ENCODE results near the gene RBM17. TPM values are rescaled to one million over a fixed set of nuclear protein-coding genes. Genes with fewer than 3 reads are reported as not detected.

Gene RBM17
- total RNA-seq, 2 donors from 2014 or later, result 48.5 to 65.0 TPM

- H3K9me3 ChIP-seq, result no peaks in the 10 kb centered on the region
- no peak for TF ChIP-seq CTCF (IDR thresholded peaks at IDR 0.05)
- DNase-seq (ENCODE audit: low spot score), result no peak
- no peaks in the 10 kb centered on the region for H3K4me1 ChIP-seq (ENCODE audit: control insufficient read depth in 1 of 2, low read depth in 2 of 2)
- H3K27ac ChIP-seq, result no peak overlapping the region
- H3K27me3 ChIP-seq (replicated peaks; ENCODE audit: insufficient read depth), result no peaks in the 10 kb centered on the region
- H3K36me3 ChIP-seq, result no peaks in the 10 kb centered on the region
- H3K4me3 ChIP-seq, result no peak overlapping the region
- ATAC-seq (ENCODE audit: insufficient number of reproducible peaks, low FRiP score, low read depth), result no peak
Observed at GRCh38 chr10:6044751-6045313, 44.0 kb upstream of the RBM17 start.

GRCh38 chr10:6045314-6045848 is 43.5 kb upstream of the RBM17 start:
- H3K9me3 ChIP-seq, result no peaks in the 10 kb centered on the region
- H3K27me3 ChIP-seq (replicated peaks; ENCODE audit: insufficient read depth), result no peaks in the 10 kb centered on the region
- ATAC-seq (ENCODE audit: insufficient number of reproducible peaks, low FRiP score, low read depth) (no peak), DNase-seq (ENCODE audit: low spot score) (no peak)
- H3K4me1 ChIP-seq (ENCODE audit: control insufficient read depth in 1 of 2, low read depth in 2 of 2), result peaks cover 0 to 2% of the 10 kb centered on the region in 2 donors
- TF ChIP-seq CTCF (IDR thresholded peaks at IDR 0.05), result no peak
- no peaks in the 10 kb centered on the region for H3K36me3 ChIP-seq
- no peak overlapping the region for H3K4me3 ChIP-seq
- H3K27ac ChIP-seq, result no peak overlapping the region

GRCh38 chr10:6045878-6046772 is 42.7 kb upstream of the RBM17 start:
- Histone ChIP-seq H3K27ac (no peak overlapping the region), H3K4me3 (no peak overlapping the region), H3K36me3 (no peaks in the 10 kb centered on the region), H3K9me3 (no peaks in the 10 kb centered on the region), H3K27me3 (replicated peaks; ENCODE audit: insufficient read depth) (no peaks in the 10 kb centered on the region), H3K4me1 (ENCODE audit: control insufficient read depth in 1 of 2, low read depth in 2 of 2) (peaks cover 0 to 3% of the 10 kb centered on the region in 2 donors)
- TF ChIP-seq CTCF (IDR thresholded peaks at IDR 0.05), result no peak
- DNase-seq (ENCODE audit: low spot score) (no peak), ATAC-seq (ENCODE audit: insufficient number of reproducible peaks, low FRiP score, low read depth) (no peak)

- Histone ChIP-seq H3K4me3 (no peak overlapping the region), H3K36me3 (no peaks in the 10 kb centered on the region), H3K4me1 (ENCODE audit: control insufficient read depth in 1 of 2, low read depth in 2 of 2) (peaks cover 0 to 3% of the 10 kb centered on the region in 2 donors), H3K9me3 (no peaks in the 10 kb centered on the region), H3K27ac (no peak overlapping the region), H3K27me3 (replicated peaks; ENCODE audit: insufficient read depth) (no peaks in the 10 kb centered on the region)
- TF ChIP-seq CTCF (IDR thresholded peaks at IDR 0.05), result no peak
- DNase-seq (ENCODE audit: low spot score) (no peak), ATAC-seq (ENCODE audit: insufficient number of reproducible peaks, low FRiP score, low read depth) (no peak)
Observed at GRCh38 chr10:6046773-6047611, 41.8 kb upstream of the RBM17 start.

All from thoracic aorta (tissue), 2 donors.